ENCODE measurements around the gene ZNF800.

- TF ChIP-seq ATF3 (IDR thresholded peaks at IDR 0.05) = no peak
- TF ChIP-seq JUND (IDR thresholded peaks at IDR 0.05) = no peak
- no peak for TF ChIP-seq REST (IDR thresholded peaks at IDR 0.05)
- no peak for TF ChIP-seq SP1 (IDR thresholded peaks at IDR 0.05)
- no peak for TF ChIP-seq MAX (IDR thresholded peaks at IDR 0.05)
- TF ChIP-seq CTCF (IDR thresholded peaks at IDR 0.05; ENCODE audit: low read depth, low read length, missing input control) = no peak
- TF ChIP-seq YY1 (IDR thresholded peaks at IDR 0.05) = no peak
- no peak for TF ChIP-seq EGR1 (IDR thresholded peaks at IDR 0.05; ENCODE audit: low read depth in 2 of 2)
- no peak for TF ChIP-seq GABPA (IDR thresholded peaks at IDR 0.05 in 1 of 2, conservative IDR thresholded peaks at IDR 0.05 in 1 of 2)
- no peak for TF ChIP-seq RAD21 (IDR thresholded peaks at IDR 0.05)
These were observed 18.7 kb upstream of the ZNF800 start for GRCh38 chr7:127411176-127411575.

Data from liver (tissue), 3 donors.